ENCODE results near the gene LRIF1.
"Not testable (repeated sequence)": the region's sequence is repeated elsewhere in the genome, so short reads cannot be mapped to it uniquely, and the experiment has no call there.

The LRIF1 gene

DNA sequence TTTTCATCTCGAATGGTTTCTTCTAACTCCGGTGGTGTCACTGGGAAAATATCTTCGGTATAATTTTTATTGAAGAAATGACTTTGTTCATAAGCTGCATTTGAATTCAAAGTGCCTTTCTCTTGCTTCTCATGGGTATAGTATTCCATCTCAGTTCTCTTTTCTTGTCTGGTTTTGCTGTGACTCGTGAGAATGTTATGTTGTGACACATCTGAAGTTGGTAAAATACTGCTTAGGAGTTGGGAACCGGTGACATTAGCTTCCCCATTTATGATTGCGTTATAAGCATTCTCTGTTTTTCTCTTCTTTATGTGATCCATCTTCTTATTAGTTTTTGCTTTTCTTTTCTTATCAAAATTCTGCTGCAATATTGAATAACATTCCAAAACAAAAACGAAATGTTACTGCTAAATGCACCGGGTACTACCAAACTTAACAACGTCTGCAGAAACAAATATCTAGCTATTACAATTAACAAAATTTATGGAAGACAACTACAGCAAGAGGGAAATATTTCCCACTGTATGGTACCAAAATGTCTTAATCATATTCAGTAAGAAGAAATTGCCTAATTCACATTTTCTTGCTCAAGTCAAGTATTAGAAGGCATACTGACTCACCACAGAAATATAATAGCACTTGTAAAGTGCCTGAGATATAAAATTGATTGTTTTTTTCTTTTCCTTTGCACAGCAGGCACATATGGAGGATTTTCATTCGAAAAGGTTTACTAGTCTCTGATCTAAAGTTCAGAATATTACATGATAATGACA lies 15.5 kb downstream of the LRIF1 start:
- no peak for DNase-seq (ENCODE audit: low read depth)

DNA sequence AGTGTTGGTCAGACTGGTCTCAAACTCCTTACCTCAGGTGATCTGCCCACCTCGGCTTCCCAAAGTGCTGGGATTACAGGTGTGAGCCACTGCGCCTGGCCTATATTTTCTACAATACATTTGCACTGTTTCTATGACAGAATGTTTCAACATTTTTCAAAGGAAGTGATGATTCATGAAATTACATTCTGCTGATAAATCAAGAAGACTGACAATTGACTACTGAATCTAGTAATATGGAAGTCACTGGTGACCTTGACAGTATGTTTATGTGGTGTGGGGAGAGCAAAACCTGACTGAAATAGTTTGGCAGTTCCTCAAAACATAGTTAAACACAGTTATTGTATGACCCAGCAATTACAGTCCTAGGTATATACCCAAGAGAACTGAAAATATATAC lies 18.1 kb downstream of the LRIF1 start:
- DNase-seq (ENCODE audit: low read depth), result no peak

DNA sequence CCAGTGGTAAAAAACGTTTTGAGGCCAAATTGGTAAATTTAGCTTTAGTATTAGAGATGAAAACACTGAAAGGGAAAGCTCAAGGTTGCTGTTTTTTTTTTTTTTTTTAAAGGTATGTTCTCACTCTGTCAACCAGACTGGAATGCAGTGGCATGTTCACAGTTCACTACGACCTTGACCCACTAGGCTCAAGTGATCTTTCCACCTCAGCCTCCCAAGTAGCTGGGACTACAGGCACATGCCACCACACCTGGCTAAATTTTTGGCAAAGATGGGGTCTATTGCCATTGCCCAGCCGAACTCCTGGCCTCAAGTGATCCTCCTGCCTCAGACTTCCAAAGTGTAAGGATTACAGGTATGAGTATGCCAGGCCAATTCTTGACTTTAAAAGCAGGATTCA lies 18.9 kb downstream of the LRIF1 start:
- DNase-seq (ENCODE audit: low read depth), result no peak

DNA sequence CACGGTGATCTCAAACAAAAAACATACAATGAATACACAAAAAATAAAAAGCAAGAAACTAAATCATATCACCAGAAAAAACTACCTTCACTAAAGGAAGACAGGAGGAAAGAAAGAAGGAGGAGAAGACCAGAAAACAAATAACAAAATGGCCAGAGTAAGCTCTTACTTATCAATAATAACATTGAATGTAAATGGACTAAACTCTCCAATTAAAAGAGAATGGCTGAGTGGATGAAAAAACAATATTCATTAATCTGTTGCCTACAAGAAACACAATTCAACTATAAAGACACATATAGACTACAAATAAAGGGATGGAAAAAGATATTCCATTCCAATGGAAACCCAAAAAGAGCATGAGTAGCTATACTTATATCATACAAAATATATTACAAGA lies 27.2 kb downstream of the LRIF1 start:
- no peak for DNase-seq (ENCODE audit: low read depth)

DNA sequence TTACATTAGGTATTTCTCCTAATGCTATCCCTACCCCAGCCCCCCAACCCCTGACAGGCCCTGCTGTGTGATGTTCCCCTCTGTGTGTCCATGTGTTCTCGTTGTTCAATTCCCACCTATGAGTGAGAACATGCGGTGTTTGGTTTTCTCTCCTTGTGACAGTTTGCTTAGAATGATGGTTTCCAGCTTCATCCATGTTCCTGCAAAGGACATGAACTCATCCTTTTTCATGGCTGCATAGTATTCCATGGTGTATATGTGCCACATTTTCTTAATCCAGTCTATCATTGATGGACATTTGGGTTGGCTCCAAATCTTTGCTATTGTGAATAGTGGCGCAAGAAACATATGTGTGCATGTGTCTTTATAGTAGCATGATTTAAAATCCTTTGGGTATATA lies 32.6 kb downstream of the LRIF1 start:
- DNase-seq (ENCODE audit: low read depth), result not testable (repeated sequence)

DNA sequence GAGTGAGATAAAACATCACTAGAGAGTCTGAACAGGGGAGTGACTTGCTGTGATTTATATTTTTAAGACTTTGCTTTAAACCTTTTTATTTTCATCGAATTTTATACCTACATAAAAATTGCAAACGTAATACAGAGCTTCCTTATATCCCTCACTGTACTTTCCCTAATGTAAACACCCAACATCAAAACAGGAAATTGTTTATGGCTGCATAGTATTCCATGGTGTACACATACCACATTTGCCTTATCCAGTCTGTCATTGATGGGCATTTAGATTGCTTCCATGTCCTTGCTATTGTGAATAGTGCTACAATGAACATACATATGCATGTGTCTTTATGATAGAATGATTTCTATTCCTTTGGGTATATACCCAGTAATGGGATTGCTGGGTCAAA lies 34.8 kb downstream of the LRIF1 start:
- DNase-seq (ENCODE audit: low read depth), result no peak

DNA sequence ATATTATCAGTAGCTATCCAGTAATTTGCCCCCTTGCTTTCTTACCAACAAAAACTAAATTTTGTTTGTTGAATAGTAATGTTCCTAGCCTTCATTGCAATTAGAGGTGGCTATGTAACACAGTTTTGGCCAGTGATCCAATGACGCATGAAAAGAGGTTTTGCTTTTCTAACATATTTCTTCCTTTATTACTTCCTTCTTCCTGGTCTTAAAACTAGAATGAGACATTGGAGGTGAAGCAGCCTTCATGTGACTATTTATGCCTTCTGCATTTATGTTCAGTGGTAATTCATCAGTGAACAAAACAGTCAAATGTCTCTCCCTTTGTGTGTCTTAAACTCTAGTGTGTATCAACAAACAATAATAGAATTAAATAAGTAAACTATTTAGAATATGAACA lies 35.5 kb downstream of the LRIF1 start:
- DNase-seq (ENCODE audit: low read depth), result no peak

DNA sequence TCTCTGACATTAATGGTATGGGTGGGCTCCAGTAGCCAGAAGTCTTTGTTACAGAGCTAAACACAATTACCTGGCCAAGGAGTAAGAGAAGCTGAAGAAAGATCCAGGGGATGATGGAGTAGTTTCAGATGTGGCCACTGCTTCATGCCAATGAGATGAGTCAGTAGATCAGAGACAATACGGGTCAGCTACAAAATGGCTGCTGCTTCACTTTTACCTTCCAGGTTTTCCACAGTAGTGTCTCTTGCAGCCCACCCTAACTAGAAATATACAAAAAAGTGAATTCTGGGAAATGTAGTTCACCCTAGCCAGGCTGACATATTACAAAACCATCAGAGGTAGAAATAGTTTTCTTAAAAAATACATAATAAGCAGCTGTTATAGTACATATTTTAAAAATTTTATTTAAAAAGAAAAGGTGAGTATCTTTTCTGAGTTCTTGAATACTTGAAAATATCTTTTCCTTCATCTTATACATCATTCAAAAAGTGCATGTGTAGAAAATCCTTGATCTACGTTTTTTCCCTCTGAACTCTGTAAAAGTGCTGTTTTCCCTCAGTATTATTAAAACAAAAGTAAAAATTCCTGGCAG lies 36.1 kb downstream of the LRIF1 start:
- DNase-seq (ENCODE audit: low read depth), result no peak

DNA sequence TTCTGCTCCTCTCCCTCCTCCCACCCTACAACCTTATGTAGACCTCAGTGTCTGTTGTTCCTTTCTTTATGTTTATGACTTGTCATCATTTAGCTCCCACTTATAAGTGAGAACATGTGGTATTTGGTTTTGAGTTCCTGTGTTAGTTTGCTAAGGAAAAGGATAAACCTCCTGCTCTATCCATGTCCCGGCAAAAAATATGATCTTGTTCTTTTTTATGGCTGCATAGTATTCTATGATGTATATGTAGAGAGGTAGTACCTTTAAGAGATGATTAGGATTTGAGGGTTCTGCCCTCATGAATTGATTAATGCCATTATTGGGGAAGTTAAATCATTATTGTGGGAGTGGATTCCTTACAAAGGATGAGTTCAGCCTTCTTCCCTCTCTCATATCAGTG lies 41.8 kb downstream of the LRIF1 start:
- no peak for DNase-seq (ENCODE audit: low read depth)

DNA sequence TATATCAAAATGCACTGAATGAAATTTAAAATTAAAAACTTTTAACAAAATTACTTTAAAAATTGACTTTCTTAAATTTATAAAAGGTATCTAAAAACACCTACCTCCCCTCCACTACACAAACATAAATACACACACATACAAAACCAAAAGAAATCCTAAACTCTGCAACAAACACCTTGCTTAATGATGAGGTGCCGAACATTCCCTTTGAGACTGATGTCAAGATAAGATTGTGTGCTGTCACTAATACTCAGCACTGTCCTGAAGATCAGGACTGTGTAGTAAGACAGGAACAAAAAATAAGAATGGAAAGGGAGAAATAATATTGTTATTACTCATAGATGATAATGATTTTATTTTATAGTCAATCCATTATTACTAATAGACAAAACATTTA lies 45.7 kb downstream of the LRIF1 start:
- no peak for DNase-seq (ENCODE audit: low read depth)

DNA sequence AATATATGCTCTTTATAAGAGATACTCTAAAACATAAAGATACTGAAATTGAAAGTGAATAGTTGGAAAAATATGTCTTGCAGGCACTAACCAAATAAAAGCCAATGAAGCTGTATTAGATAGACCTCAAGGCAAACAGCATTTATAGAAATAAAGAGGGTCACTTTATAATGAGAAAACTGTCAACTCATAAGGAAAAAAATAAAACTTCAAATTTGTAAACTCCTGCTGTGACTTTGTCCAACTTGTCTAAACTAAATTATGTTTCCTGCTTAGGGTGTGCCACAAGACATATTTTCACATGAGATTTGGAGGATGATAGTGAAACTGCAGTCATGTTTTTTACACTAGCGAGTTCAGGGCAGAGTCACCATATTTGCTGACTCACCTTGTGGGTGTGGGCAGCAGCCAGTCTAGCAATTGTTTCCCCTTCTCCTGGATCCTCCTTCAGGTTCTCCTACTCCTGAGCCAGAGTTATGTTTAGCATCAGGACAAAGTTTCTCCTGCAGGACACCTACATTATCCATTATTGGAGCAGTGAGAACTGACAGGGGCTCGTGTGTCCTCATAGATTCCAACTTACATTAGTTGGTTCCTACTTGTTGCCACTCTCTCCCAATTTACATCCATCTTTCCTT lies 46.9 kb downstream of the LRIF1 start:
- no peak for DNase-seq (ENCODE audit: low read depth)

DNA sequence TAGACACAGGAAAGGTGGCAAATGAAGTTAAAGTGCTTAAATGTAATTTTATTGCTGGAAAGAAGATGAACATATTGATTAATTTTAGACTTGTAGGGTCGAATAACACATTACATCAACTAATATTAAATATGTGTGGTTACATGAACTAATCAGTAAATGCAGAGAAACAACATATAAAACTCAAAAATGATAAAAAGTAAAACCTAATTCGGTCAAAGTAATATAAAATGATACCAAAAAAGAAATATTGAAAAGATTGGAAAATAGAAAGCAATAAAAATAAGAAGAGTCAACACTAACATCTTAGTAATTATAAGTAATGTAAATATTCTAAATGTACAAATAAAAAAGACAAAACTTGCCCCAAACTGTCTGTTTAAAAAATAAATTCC lies 47.5 kb downstream of the LRIF1 start:
- no peak for DNase-seq (ENCODE audit: low read depth)

DNA sequence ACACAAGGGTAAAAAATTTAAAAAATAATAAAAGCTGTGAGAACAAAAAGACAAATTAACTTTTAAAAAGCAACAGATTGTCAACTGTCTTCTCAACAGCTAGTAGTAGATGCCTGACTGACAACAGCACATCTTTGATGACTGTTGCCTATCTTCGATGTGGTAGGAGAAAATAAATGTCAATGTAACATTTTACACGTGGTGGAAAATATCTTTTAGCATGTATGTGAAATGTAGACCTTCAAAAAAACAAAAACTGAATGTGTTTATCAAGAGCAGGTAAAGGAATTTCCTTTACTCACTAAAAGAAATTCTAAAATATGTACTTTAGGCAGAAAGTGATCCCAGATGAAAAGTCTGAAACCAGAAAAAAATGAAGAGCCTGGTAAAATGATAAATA lies 47.9 kb downstream of the LRIF1 start:
- DNase-seq (ENCODE audit: low read depth), result no peak

DNA sequence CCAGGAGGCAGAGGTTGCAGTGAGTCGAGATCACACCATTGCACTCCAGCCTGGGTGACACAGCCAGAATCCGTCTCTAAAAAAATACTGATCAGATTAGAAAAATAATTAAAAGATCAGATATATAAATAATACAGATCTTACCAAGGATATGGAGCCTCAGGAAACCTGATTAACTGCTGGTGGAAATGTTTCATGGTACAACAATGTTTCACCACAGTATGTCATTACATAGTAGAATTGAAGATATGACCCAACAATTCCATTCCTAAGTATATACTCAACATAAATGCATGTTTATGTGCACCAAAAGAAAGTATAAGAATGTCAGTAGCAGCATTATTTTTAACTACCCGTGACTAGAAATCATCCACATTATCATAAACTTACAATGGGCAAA lies 49.0 kb downstream of the LRIF1 start:
- DNase-seq (ENCODE audit: low read depth), result no peak

DNA sequence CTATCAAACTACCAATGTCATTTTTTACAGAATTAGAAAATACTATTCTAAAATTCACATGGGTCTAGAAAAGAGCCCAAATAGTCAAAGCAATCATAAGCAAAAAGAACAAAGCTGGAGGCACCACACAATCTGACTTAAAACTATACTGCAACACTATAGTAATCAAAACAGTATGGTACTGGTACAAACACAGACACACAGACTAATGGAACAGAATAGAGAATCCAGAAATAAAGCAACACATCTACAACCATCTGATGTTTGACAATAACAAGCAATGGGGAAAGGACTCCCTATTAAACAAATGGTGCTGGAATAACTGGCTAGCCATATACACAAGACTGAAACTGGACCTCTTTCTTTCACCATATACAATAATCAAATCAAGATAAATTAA lies 50.9 kb downstream of the LRIF1 start:
- DNase-seq (ENCODE audit: low read depth), result no peak

DNA sequence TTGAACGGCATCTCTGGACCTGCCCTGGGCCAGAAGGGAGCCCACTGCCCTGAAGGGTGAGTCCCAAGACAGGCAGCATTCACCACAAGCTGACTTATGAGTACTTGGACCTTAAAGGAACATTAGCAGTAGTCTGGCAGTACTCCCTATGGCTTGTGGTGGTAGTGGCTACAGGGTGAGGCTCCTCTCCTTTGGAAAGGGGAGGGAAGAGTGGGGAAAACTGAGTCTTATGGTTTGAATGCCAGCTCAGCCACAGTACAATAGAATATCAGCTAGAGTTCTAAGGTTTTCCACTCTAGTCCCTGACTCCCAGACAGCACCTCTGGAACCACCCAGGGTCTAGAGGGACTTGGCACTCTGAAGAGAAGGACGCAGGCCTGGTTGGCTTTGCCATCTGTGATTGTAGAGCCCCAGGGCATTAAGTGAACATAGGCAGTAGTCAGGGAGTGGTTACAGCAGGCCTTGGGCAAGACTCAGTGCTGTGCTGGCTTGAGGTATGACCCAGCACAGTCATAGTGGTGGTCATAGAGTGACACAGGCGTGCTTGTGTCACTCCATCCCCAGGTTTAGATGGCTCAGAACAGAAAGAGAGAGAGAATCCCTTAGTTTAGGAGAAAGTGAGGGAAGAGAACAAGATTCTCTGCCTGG lies 59.7 kb downstream of the LRIF1 start:
- no peak for DNase-seq (ENCODE audit: low read depth)

DNA sequence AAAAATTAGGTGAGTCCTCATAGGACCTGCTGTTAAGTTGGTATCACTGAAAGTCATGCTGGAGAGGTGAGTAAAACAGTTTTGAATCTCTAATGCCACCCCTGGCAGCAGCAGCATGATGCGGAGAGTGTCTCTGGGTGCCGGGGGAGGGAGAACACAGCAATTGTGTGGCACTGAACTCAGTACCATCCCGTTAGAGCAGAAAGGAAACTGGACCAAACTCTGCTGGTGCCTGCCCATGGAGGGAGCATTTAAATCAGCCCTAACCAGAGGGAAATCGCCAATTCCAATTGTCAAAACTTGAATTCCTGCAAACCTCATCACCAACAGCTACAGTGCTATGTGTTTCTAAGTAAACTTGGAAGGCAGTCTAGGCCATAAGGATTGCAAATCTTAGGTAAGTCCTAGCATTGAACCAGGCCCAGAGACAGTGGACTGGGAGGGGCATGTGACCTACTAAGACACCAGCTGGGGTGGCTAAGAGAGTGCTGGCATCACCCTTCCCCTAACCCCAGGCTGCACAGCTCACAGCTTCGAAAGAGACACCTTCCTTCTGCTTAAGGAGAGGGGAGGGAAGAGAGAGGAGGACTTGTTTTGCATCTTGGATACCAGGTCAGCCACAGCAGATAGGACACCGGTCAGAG lies 60.8 kb downstream of the LRIF1 start:
- no peak for DNase-seq (ENCODE audit: low read depth)

DNA sequence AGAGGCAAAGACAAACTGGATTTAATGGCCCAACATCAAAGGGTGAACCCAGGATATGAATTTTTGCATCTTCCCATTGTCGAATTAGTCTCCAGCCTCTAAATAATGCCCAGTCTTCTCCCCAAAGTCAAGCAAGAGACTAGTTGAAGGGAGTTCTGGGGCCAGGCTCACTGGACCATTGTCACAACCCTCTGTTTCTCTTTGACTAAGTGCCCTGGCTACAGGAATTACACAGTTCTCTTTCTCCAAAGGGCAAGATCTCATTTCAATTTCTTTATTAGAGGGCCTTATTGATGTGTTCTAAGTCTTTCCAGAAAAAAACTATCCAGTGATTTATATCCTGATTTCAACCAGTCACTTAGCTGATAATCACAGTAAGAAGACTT lies 64.3 kb downstream of the LRIF1 start:
- no peak for DNase-seq (ENCODE audit: low read depth)

DNA sequence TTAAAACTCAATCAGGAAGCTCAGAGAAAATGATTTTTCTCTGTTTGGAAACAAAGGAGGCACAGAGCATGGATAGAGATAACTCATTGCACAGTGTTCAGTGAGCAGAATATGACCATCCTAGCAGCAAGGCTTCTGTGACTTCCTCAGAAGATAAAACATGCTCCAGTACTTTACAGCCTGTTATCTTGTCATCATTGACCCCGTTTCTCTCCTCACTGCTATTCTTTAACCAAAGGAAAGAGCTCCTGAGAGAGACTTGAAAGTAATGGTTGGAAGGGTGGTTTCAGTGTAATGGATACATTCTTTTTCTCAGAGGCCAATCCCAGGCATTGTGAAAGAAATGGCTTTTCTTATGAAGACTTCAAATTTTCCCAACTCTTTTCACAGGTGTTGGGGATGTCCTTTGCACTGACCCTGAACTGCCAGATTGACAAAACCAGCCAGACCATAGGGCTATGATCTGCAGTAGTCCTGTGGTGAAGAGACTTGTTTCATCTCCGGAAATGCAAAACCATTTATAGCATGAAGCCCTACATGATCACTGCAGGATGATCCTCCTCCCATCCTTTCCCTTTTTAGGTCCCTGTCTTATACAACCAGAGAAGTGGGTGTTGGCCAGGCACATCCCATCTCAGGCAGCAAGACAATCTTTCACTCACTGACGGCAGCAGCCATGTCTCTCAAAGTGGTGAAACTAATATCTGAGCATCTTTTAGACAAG lies 64.8 kb downstream of the LRIF1 start:
- DNase-seq (ENCODE audit: low read depth), result no peak

DNA sequence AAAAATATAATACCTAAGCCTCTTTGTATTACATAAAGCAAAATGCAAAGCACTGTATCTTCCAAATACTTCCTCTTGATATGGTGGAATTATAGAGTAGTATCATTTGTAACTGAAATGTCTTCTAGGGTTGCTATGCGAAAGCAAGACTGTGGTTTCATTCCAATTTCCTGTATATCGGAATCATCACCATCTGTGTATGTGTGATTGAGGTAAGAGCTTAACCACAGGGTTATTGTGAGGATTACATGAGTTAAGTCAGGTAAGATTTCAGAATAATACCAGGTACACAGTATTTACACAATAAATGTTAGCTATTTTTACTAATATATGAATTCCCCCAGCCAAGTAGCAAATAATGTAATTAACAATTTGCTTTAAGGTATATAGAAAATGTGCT lies 66.0 kb downstream of the LRIF1 start:
- DNase-seq (ENCODE audit: low read depth), result no peak
